ENCODE measurements around the gene PPT2.

GRCh38 chr6:32174416-32174815, 20.5 kb downstream of the PPT2 start:
- TF ChIP-seq POLR2A (IDR thresholded peaks at IDR 0.05; ENCODE audit: low read depth, low read length): no peak
- no peak for TF ChIP-seq POLR2AphosphoS5 (IDR thresholded peaks at IDR 0.05; ENCODE audit: low read depth, low read length)
- no peak for TF ChIP-seq TAF1 (IDR thresholded peaks at IDR 0.05; ENCODE audit: borderline replicate concordance, low read depth, low read length)

All from GM12892 (cell line).